Measurements from ENCODE around the gene GALK1. TPM values are rescaled to one million over a fixed set of nuclear protein-coding genes. Genes with fewer than 3 reads are reported as not detected.

Gene GALK1
- total RNA-seq, 4 donors from 2014 or later = 50.1 to 81.9 (median 64.1) TPM

DNA sequence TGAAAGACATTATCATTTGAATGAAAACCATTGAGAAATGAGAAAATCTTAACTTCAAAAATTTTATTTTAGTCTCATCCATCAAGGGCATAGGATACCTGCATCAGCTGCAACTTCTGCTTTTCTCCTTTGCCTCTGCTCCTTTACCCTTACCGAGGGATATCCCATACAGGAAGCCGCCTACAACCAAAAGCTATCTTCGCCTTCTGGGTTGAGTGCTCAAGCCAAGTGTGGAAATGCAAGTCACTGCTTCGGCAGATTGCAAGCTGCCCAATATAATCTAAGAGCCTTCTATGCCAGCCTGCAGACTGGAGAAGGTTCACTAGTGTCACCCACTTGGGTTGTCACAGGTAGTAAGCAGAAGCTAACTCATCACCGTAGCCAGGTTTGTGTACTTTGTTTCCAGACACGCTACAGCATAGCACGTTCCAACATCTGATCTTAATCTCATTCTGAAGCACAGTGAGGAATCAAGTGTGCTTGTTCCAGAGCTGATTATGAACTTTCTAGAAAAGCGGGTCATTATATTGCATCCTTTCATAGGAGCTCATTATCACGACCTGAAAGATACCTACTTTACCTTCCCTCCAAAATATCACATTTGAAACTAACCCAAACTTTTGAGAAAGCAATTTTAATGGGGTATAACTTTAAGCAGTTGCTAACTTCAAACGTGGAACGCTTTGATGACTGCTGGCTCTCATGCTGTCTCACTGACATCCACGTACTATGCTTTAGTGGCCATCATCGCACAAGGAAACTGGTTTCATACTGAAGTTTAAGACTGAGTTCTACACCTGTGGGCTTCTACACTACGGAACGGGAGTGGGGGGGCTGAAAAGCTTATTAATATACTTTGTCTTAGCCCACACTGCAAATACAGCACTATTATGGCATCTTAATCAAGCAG is 11.6 kb upstream of the GALK1 start:
- Histone ChIP-seq H3K27ac (peak overlapping the region in 3 of 4 donors; percentile 17 to 46 (median 17)), H3K4me3 (peak overlapping the region in 2 of 4 donors; percentile 78 to 95), H3K36me3 (peaks cover 0 to 36% (median 0%) of the 10 kb centered on the region in 3 donors), H3K27me3 (no peaks in the 10 kb centered on the region), H3K9me3 (no peaks in the 10 kb centered on the region), H3K4me1 (peaks cover 0 to 33% (median 10%) of the 10 kb centered on the region in 4 donors)
- peak in 2 of 3 donors; percentile 15 to 39 for DNase-seq
- TF ChIP-seq, protein P1, sequence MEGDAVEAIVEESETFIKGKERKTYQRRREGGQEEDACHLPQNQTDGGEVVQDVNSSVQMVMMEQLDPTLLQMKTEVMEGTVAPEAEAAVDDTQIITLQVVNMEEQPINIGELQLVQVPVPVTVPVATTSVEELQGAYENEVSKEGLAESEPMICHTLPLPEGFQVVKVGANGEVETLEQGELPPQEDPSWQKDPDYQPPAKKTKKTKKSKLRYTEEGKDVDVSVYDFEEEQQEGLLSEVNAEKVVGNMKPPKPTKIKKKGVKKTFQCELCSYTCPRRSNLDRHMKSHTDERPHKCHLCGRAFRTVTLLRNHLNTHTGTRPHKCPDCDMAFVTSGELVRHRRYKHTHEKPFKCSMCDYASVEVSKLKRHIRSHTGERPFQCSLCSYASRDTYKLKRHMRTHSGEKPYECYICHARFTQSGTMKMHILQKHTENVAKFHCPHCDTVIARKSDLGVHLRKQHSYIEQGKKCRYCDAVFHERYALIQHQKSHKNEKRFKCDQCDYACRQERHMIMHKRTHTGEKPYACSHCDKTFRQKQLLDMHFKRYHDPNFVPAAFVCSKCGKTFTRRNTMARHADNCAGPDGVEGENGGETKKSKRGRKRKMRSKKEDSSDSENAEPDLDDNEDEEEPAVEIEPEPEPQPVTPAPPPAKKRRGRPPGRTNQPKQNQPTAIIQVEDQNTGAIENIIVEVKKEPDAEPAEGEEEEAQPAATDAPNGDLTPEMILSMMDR (IDR thresholded peaks at IDR 0.05) = no peak
- peak in 1 of 2 donors; percentile 14 for TF ChIP-seq POLR2A (IDR thresholded peaks at IDR 0.05)

DNA sequence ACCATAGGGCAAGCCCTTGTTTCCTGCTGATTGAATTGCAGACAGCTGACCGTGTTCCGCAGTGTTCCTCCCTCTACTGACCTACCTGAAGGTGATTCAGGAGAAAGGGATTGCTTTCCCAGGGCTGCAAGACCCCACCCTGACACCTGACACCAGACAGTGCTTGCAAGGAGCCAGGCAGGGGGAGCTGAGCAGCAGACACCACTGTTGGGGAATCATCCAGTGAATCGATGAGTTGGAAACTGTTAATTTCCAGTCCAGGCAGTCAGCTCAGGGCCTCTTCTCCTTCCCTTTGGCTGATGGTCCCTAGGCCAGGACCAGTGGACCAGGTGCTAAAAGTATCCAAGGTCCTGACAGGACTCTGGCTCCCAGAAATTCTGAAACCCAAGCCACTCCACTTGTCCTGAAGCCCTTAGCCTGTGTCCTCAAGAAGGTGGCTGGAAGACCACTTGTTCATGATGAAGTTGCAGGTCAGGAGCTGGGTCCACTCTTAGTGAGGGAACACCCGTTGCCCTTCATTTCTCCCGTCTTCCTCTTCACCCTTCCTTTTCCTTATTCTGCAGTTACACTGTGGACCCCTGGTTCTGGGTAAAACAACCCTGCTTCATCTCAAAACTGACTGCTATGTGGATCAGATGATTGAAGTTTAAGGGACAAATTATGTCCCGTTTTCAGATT is 10.1 kb upstream of the GALK1 start:
- no peak overlapping the region for H3K27ac ChIP-seq
- DNase-seq = peak in 1 of 3 donors; percentile 45

DNA sequence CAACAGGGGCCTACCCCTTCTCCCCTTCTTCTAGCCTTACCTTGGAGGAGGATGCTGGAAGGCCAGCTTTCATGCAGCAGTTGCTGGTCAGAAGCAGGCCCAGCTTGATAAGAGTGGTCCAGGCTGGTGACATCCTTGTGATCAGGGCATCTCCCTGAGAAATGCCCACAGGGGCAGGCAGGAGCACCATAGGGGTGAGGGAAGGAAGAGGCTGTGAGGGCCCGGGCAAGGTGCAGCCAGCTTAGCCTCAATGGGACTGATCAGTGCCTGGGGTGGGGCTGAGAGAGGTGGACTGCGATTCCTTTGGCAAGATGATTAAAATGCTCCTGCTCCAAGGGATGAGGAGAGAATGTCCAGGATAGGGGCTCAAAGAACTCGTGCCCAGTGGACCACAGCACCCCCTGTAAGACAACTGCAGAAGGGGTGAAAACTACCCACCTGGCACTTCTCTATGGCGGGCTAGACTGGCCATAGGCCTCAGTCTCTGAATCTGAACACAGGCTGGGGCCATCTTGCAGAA is 9.5 kb upstream of the GALK1 start:
- peaks cover 0 to 36% (median 0%) of the 10 kb centered on the region in 3 donors for H3K36me3 ChIP-seq
- TF ChIP-seq POLR2A (IDR thresholded peaks at IDR 0.05) = no peak
- TF ChIP-seq, protein P1 (IDR thresholded peaks at IDR 0.05) = no peak
- H3K4me1 ChIP-seq = peaks cover 0 to 49% (median 10%) of the 10 kb centered on the region in 4 donors
- DNase-seq = peak in 1 of 3 donors; percentile 51
- H3K27ac ChIP-seq = no peak overlapping the region
- no peaks in the 10 kb centered on the region for H3K27me3 ChIP-seq
- no peaks in the 10 kb centered on the region for H3K9me3 ChIP-seq
- H3K4me3 ChIP-seq = no peak overlapping the region

More for the DNA sequence above, 10.1 kb upstream of the GALK1 start:
- TF ChIP-seq POLR2A (IDR thresholded peaks at IDR 0.05) = no peak
- TF ChIP-seq, protein P1 (IDR thresholded peaks at IDR 0.05) = no peak
- Histone ChIP-seq H3K9me3 (no peaks in the 10 kb centered on the region), H3K4me3 (no peak overlapping the region), H3K27me3 (no peaks in the 10 kb centered on the region), H3K4me1 (peaks cover 0 to 48% (median 10%) of the 10 kb centered on the region in 4 donors), H3K36me3 (peaks cover 0 to 36% (median 0%) of the 10 kb centered on the region in 3 donors)

DNA sequence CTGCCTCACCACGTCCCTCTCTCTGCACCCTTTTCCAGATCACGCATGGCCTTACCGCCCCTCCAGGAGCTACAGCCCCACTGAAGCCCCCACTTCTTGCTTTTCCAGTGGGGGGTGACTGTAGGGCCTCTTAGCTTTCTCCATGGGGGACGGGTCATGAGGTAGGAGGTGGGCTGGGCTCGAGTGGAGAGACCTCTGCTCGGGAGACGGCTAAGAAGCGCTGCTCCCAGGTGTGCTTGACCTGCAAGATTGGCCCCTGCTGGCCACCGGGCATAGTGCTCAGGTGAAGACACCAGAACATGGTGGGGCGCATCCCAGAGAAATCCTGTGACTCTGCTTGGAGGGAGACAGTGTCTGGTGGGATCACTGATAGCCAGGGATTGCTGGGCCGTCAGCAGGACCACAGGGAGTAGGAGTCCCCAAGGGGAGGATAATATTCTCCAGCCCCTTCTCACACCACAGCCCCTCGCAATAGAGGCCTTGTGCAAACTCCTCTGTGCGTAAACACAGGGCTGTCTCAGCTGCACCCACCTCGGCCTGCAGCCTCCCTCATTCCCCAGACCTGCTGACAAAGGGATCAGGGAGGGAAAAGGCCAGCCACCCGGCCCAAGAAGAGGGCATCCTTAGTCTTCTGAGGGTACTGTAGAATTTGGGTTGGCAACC is 8.9 kb upstream of the GALK1 start:
- peaks cover 3 to 49% (median 10%) of the 10 kb centered on the region in 4 donors for H3K4me1 ChIP-seq
- H3K9me3 ChIP-seq = no peaks in the 10 kb centered on the region
- no peak overlapping the region for H3K27ac ChIP-seq
- H3K36me3 ChIP-seq = peaks cover 0 to 34% (median 0%) of the 10 kb centered on the region in 3 donors
- peak in 2 of 3 donors; percentile 46 for DNase-seq
- TF ChIP-seq, protein P1 (IDR thresholded peaks at IDR 0.05) = peak in 1 of 6 experiments; percentile 6
- no peak for TF ChIP-seq POLR2A (IDR thresholded peaks at IDR 0.05)
- no peaks in the 10 kb centered on the region for H3K27me3 ChIP-seq
- H3K4me3 ChIP-seq = no peak overlapping the region

Data from Peyer's patch (tissue), 4 donors.